22Rv1 (cell line): ENCODE data around the gene TRIP12.

Experiments used
- ZFX ChIP-seq: fragments of 450-650 bp; IDR thresholded peaks from 2 replicates; pipeline ENCODE4 v1.6.1; 2017; ENCODE audit warnings: antibody characterized with exemption, borderline replicate concordance
- TF ChIP-seq, protein P1 (sequence below): fragments of 450-650 bp; IDR thresholded peaks from 2 replicates; pipeline ENCODE4 v1.5.1; 2017; ENCODE audit warnings: mild to moderate bottlenecking

DNA sequence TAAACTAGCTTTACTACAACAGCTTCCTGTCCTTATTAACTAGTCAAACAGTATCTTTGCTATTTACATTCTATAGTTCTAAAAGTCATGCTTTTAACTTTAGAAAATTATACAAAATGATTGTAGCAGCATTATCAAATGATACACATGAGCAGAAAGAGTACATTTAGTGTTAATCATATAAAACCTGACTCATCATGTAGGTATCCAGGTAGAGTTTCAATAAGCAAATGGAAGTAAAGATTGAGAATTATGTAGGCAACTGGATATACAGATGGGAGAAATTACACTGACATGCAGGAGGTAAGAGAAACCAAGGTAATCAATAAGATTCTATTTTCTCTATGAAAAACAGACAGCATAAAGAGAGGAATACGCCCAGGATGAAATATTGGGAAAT lies 33.8 kb downstream of the TRIP12 start:
- TF ChIP-seq, protein P1, sequence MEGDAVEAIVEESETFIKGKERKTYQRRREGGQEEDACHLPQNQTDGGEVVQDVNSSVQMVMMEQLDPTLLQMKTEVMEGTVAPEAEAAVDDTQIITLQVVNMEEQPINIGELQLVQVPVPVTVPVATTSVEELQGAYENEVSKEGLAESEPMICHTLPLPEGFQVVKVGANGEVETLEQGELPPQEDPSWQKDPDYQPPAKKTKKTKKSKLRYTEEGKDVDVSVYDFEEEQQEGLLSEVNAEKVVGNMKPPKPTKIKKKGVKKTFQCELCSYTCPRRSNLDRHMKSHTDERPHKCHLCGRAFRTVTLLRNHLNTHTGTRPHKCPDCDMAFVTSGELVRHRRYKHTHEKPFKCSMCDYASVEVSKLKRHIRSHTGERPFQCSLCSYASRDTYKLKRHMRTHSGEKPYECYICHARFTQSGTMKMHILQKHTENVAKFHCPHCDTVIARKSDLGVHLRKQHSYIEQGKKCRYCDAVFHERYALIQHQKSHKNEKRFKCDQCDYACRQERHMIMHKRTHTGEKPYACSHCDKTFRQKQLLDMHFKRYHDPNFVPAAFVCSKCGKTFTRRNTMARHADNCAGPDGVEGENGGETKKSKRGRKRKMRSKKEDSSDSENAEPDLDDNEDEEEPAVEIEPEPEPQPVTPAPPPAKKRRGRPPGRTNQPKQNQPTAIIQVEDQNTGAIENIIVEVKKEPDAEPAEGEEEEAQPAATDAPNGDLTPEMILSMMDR = no peak
- TF ChIP-seq ZFX = no peak
